ENCODE measurements around the gene MBD5.
A peak's percentile ranks its signal among the peaks of the same experiment; 100 is the strongest.

MBD5 gene

DNA sequence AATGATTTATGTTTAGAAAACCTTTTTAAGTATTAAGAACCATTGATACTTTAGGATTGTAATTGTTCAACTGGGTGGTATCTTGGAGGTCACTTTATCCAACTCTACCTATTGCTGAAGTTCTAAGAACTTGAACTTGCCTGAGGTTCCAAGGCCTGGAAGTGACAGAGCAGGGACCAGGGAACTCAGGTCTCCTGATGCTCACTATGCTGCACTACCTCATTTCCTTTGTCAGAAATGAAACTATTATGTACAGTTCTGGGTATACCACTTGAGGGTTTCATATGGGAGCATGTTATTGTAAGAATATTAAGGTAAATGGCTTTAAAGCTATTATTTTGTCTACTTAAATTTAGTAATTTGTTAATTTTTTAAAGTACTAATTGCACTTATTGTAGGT, 3.0 kb downstream of the MBD5 start:
- Histone ChIP-seq H3K9me3 (ENCODE audit: control insufficient read depth in 2 of 2, low read length in 2 of 2) (no peaks in the 10 kb centered on the region), H3K36me3 (ENCODE audit: control insufficient read depth in 2 of 2, insufficient read depth in 2 of 2, low read length in 2 of 2) (no peaks in the 10 kb centered on the region), H3K4me3 (ENCODE audit: low read length in 2 of 2) (peak overlapping the region in 1 of 2 donors; percentile 9), H3K27me3 (ENCODE audit: control insufficient read depth in 1 of 2, insufficient read depth in 2 of 2, low read length in 2 of 2) (no peaks in the 10 kb centered on the region), H3K9ac (ENCODE audit: low read length in 2 of 2) (no peak overlapping the region), H3K27ac (ENCODE audit: low read length) (no peak overlapping the region), H3K4me1 (ENCODE audit: control insufficient read depth, insufficient read depth, low read length) (peaks cover 4% of the 10 kb centered on the region)

DNA sequence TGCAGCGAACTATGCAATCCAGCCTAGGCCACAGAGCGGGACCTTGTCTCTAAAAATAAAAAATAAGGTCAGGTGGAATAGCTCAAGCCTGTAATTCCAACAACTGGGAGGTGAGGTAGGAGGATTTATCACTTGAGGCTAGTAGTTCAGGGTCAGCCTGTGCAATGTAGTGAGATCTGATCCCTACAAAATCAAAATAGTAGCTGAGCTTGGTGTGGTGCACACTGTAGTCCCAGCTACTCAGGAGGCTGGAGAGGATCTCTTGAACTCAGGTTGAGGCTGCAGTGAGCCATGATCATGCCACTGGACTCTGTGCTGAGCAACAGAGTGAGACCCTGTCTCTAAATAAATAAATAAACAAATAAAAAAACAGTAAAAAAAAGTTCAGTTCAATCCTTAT, 5.7 kb downstream of the MBD5 start:
- Histone ChIP-seq H3K4me1 (ENCODE audit: control insufficient read depth, insufficient read depth, low read length) (no peaks in the 10 kb centered on the region), H3K9ac (ENCODE audit: low read length in 2 of 2) (no peak overlapping the region), H3K4me3 (ENCODE audit: low read length in 2 of 2) (no peak overlapping the region), H3K9me3 (ENCODE audit: control insufficient read depth in 2 of 2, low read length in 2 of 2) (no peaks in the 10 kb centered on the region), H3K27me3 (ENCODE audit: control insufficient read depth in 1 of 2, insufficient read depth in 2 of 2, low read length in 2 of 2) (no peaks in the 10 kb centered on the region), H3K36me3 (ENCODE audit: control insufficient read depth in 2 of 2, insufficient read depth in 2 of 2, low read length in 2 of 2) (no peaks in the 10 kb centered on the region), H3K27ac (ENCODE audit: low read length) (no peak overlapping the region)

DNA sequence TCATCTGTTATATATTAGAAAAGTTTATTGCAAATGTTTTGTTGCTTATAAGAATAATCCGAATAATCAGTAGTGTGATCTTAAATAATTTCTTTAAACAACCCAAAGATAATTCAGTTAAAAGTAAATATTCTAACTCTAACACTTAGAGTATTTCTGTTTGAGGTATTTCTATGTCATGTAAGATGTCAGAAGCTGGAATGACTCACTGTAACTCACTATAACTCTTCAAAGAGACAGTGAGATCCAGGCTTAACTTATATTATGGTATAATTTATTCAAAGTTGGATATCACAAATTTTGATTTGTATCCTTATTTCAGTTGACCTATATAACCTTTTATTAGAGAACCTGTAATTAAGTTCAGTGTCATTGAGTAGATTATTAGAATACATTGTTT, 6.9 kb downstream of the MBD5 start:
- H3K4me3 ChIP-seq (ENCODE audit: low read length in 2 of 2) = no peak overlapping the region
- no peaks in the 10 kb centered on the region for H3K27me3 ChIP-seq (ENCODE audit: control insufficient read depth in 1 of 2, insufficient read depth in 2 of 2, low read length in 2 of 2)
- no peak overlapping the region for H3K9ac ChIP-seq (ENCODE audit: low read length in 2 of 2)
- H3K4me1 ChIP-seq (ENCODE audit: control insufficient read depth, insufficient read depth, low read length) = no peaks in the 10 kb centered on the region
- no peak overlapping the region for H3K27ac ChIP-seq (ENCODE audit: low read length)
- H3K36me3 ChIP-seq (ENCODE audit: control insufficient read depth in 2 of 2, insufficient read depth in 2 of 2, low read length in 2 of 2) = no peaks in the 10 kb centered on the region
- no peaks in the 10 kb centered on the region for H3K9me3 ChIP-seq (ENCODE audit: control insufficient read depth in 2 of 2, low read length in 2 of 2)

- no peak overlapping the region for H3K4me3 ChIP-seq (ENCODE audit: low read length in 2 of 2)
- no peaks in the 10 kb centered on the region for H3K9me3 ChIP-seq (ENCODE audit: control insufficient read depth in 2 of 2, low read length in 2 of 2)
- H3K27me3 ChIP-seq (ENCODE audit: control insufficient read depth in 1 of 2, insufficient read depth in 2 of 2, low read length in 2 of 2) = no peaks in the 10 kb centered on the region
- H3K27ac ChIP-seq (ENCODE audit: low read length) = no peak overlapping the region
- H3K9ac ChIP-seq (ENCODE audit: low read length in 2 of 2) = peak overlapping the region in 1 of 2 donors; percentile 6
- H3K36me3 ChIP-seq (ENCODE audit: control insufficient read depth in 2 of 2, insufficient read depth in 2 of 2, low read length in 2 of 2) = no peaks in the 10 kb centered on the region
- H3K4me1 ChIP-seq (ENCODE audit: control insufficient read depth, insufficient read depth, low read length) = no peaks in the 10 kb centered on the region
Measured at GRCh38 chr2:148028781-148029180, 7.9 kb downstream of the MBD5 start.

DNA sequence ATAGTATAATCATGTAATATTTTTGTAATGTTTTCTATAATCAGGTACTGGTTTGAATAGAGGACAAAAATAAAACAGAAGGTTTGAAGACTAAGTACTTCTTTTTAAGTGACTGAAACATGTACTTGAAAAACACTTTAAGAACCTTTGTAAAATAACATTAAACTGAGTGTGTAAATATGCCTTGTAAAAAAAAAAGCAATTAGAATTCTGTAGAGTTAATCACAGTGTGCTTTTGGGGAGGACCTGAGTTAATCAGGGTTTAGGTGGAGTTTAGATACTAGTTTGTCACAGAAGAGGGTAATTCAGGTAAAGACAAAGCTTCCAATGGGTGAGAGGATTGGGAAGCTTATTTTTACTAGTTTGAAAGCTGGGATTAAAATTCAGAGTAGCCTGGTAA, 10.3 kb downstream of the MBD5 start:
- Histone ChIP-seq H3K4me3 (ENCODE audit: low read length in 2 of 2) (no peak overlapping the region), H3K4me1 (ENCODE audit: control insufficient read depth, insufficient read depth, low read length) (no peaks in the 10 kb centered on the region), H3K9ac (ENCODE audit: low read length in 2 of 2) (no peak overlapping the region), H3K27ac (ENCODE audit: low read length) (no peak overlapping the region), H3K27me3 (ENCODE audit: control insufficient read depth in 1 of 2, insufficient read depth in 2 of 2, low read length in 2 of 2) (no peaks in the 10 kb centered on the region), H3K36me3 (ENCODE audit: control insufficient read depth in 2 of 2, insufficient read depth in 2 of 2, low read length in 2 of 2) (no peaks in the 10 kb centered on the region), H3K9me3 (ENCODE audit: control insufficient read depth in 2 of 2, low read length in 2 of 2) (no peaks in the 10 kb centered on the region)

- Histone ChIP-seq H3K9me3 (ENCODE audit: control insufficient read depth in 2 of 2, low read length in 2 of 2) (no peaks in the 10 kb centered on the region), H3K9ac (ENCODE audit: low read length in 2 of 2) (no peak overlapping the region), H3K27ac (ENCODE audit: low read length) (no peak overlapping the region), H3K27me3 (ENCODE audit: control insufficient read depth in 1 of 2, insufficient read depth in 2 of 2, low read length in 2 of 2) (no peaks in the 10 kb centered on the region), H3K4me1 (ENCODE audit: control insufficient read depth, insufficient read depth, low read length) (no peaks in the 10 kb centered on the region), H3K36me3 (ENCODE audit: control insufficient read depth in 2 of 2, insufficient read depth in 2 of 2, low read length in 2 of 2) (no peaks in the 10 kb centered on the region), H3K4me3 (ENCODE audit: low read length in 2 of 2) (no peak overlapping the region)
Measured at GRCh38 chr2:148032215-148032614, 11.3 kb downstream of the MBD5 start.

- no peak overlapping the region for H3K27ac ChIP-seq (ENCODE audit: low read length)
- H3K4me1 ChIP-seq (ENCODE audit: control insufficient read depth, insufficient read depth, low read length) = no peaks in the 10 kb centered on the region
- H3K9ac ChIP-seq (ENCODE audit: low read length in 2 of 2) = no peak overlapping the region
- H3K27me3 ChIP-seq (ENCODE audit: control insufficient read depth in 1 of 2, insufficient read depth in 2 of 2, low read length in 2 of 2) = no peaks in the 10 kb centered on the region
- H3K9me3 ChIP-seq (ENCODE audit: control insufficient read depth in 2 of 2, low read length in 2 of 2) = no peaks in the 10 kb centered on the region
- peaks cover 0 to 3% of the 10 kb centered on the region in 2 donors for H3K36me3 ChIP-seq (ENCODE audit: control insufficient read depth in 2 of 2, insufficient read depth in 2 of 2, low read length in 2 of 2)
- H3K4me3 ChIP-seq (ENCODE audit: low read length in 2 of 2) = no peak overlapping the region
Measured at GRCh38 chr2:148039783-148040182, 18.9 kb downstream of the MBD5 start.

GRCh38 chr2:148042219-148042618, 21.3 kb downstream of the MBD5 start:
- Histone ChIP-seq H3K4me3 (ENCODE audit: low read length in 2 of 2) (no peak overlapping the region), H3K9ac (ENCODE audit: low read length in 2 of 2) (no peak overlapping the region), H3K36me3 (ENCODE audit: control insufficient read depth in 2 of 2, insufficient read depth in 2 of 2, low read length in 2 of 2) (peaks cover 0 to 3% of the 10 kb centered on the region in 2 donors), H3K27me3 (ENCODE audit: control insufficient read depth in 1 of 2, insufficient read depth in 2 of 2, low read length in 2 of 2) (no peaks in the 10 kb centered on the region), H3K9me3 (ENCODE audit: control insufficient read depth in 2 of 2, low read length in 2 of 2) (no peaks in the 10 kb centered on the region), H3K4me1 (ENCODE audit: control insufficient read depth, insufficient read depth, low read length) (no peaks in the 10 kb centered on the region), H3K27ac (ENCODE audit: low read length) (no peak overlapping the region)

GRCh38 chr2:148044322-148044721, 23.4 kb downstream of the MBD5 start:
- H3K4me3 ChIP-seq (ENCODE audit: low read length in 2 of 2) = no peak overlapping the region
- H3K36me3 ChIP-seq (ENCODE audit: control insufficient read depth in 2 of 2, insufficient read depth in 2 of 2, low read length in 2 of 2) = peaks cover 0 to 3% of the 10 kb centered on the region in 2 donors

DNA sequence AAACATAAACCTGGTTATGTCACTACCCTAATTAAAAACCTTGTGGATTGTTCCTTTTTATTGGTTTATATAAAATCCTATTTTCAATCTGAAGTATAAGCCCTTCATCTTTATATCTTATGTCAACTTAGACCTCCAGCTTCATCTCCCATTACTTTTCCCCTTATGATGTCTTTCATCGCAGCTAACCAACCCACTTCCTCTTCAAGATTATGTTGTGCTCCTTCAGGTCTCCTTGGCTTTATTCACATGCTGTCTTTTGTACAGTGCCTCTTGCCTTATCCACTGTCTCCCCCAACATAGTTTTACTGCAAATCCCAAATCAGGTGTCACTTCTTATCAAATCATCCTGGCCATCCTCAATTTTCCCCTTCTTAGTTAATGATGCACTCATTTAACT, 25.9 kb downstream of the MBD5 start:
- H3K27ac ChIP-seq (ENCODE audit: low read length) = no peak overlapping the region
- no peaks in the 10 kb centered on the region for H3K36me3 ChIP-seq (ENCODE audit: control insufficient read depth in 2 of 2, insufficient read depth in 2 of 2, low read length in 2 of 2)
- H3K4me3 ChIP-seq (ENCODE audit: low read length in 2 of 2) = no peak overlapping the region

More at GRCh38 chr2:148044322-148044721, 23.4 kb downstream of the MBD5 start:
- Histone ChIP-seq H3K27ac (ENCODE audit: low read length) (no peak overlapping the region), H3K9me3 (ENCODE audit: control insufficient read depth in 2 of 2, low read length in 2 of 2) (no peaks in the 10 kb centered on the region), H3K9ac (ENCODE audit: low read length in 2 of 2) (no peak overlapping the region), H3K27me3 (ENCODE audit: control insufficient read depth in 1 of 2, insufficient read depth in 2 of 2, low read length in 2 of 2) (no peaks in the 10 kb centered on the region), H3K4me1 (ENCODE audit: control insufficient read depth, insufficient read depth, low read length) (no peaks in the 10 kb centered on the region)

GRCh38 chr2:148048475-148049221, 27.8 kb downstream of the MBD5 start:
- no peaks in the 10 kb centered on the region for H3K9me3 ChIP-seq (ENCODE audit: control insufficient read depth in 2 of 2, low read length in 2 of 2)
- H3K36me3 ChIP-seq (ENCODE audit: control insufficient read depth in 2 of 2, insufficient read depth in 2 of 2, low read length in 2 of 2) = no peaks in the 10 kb centered on the region
- no peaks in the 10 kb centered on the region for H3K27me3 ChIP-seq (ENCODE audit: control insufficient read depth in 1 of 2, insufficient read depth in 2 of 2, low read length in 2 of 2)
- no peak overlapping the region for H3K4me3 ChIP-seq (ENCODE audit: low read length in 2 of 2)
- H3K4me1 ChIP-seq (ENCODE audit: control insufficient read depth, insufficient read depth, low read length) = no peaks in the 10 kb centered on the region
- no peak overlapping the region for H3K9ac ChIP-seq (ENCODE audit: low read length in 2 of 2)
- H3K27ac ChIP-seq (ENCODE audit: low read length) = no peak overlapping the region

More for the DNA sequence above, 25.9 kb downstream of the MBD5 start:
- no peaks in the 10 kb centered on the region for H3K9me3 ChIP-seq (ENCODE audit: control insufficient read depth in 2 of 2, low read length in 2 of 2)
- H3K9ac ChIP-seq (ENCODE audit: low read length in 2 of 2) = no peak overlapping the region
- no peaks in the 10 kb centered on the region for H3K4me1 ChIP-seq (ENCODE audit: control insufficient read depth, insufficient read depth, low read length)
- H3K27me3 ChIP-seq (ENCODE audit: control insufficient read depth in 1 of 2, insufficient read depth in 2 of 2, low read length in 2 of 2) = no peaks in the 10 kb centered on the region
